Prostate gland (tissue), 2 donors: ENCODE measurements around the gene CFAP45.

Experiments
- POLR2A ChIP-seq: fragments of 450-650 bp; IDR thresholded peaks from one replicate; pipeline ENCODE4 v1.6.1; 2016; ENCODE audit warnings: antibody characterized with exemption, mild to moderate bottlenecking
- TF ChIP-seq, protein P1 (sequence below), 4 experiments: fragments of 200-600 bp in 2 of 4; fragments of 450-650 bp in 2 of 4; sonication (generic) in 2 of 4; IDR thresholded peaks; 1 replicate in 3 of 4; 2 replicates in 1 of 4; pipeline ENCODE4 v1.5.1; 2016 to 2019; ENCODE audit warnings: antibody characterized with exemption in 4 of 4, mild to moderate bottlenecking in 2 of 4, moderate library complexity in 2 of 4

GRCh38 chr1:159934136-159935039 lies 34.4 kb upstream of the CFAP45 start:
- TF ChIP-seq, protein P1, sequence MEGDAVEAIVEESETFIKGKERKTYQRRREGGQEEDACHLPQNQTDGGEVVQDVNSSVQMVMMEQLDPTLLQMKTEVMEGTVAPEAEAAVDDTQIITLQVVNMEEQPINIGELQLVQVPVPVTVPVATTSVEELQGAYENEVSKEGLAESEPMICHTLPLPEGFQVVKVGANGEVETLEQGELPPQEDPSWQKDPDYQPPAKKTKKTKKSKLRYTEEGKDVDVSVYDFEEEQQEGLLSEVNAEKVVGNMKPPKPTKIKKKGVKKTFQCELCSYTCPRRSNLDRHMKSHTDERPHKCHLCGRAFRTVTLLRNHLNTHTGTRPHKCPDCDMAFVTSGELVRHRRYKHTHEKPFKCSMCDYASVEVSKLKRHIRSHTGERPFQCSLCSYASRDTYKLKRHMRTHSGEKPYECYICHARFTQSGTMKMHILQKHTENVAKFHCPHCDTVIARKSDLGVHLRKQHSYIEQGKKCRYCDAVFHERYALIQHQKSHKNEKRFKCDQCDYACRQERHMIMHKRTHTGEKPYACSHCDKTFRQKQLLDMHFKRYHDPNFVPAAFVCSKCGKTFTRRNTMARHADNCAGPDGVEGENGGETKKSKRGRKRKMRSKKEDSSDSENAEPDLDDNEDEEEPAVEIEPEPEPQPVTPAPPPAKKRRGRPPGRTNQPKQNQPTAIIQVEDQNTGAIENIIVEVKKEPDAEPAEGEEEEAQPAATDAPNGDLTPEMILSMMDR (IDR thresholded peaks at IDR 0.05), result no peak
- TF ChIP-seq POLR2A, result no peak
